Kidney (tissue), 14 donors: ENCODE measurements around the gene LILRA5. TPM values are rescaled to one million over a fixed set of nuclear protein-coding genes. Genes with fewer than 3 reads are reported as not detected.
"Not testable (repeated sequence)": the region's sequence is repeated elsewhere in the genome, so short reads cannot be mapped to it uniquely, and the experiment has no call there.

Source experiments
- DNase-seq, 5 donors: peaks; one replicate each; pipeline ENCODE4 v3.0.0-alpha.2; 2013 to 2020
- FAIRE-seq: peaks from 2 replicates; lab custom pipeline; 2012; peaks lifted over from hg19 to GRCh38; lab: Jason Lieb, UNC
- H3K27ac ChIP-seq, 2 donors: one replicate each; pipeline ENCODE4 v1.7.0; 2013; ENCODE audit warnings: low read depth in 2 of 2, low read length in 2 of 2, inconsistent platforms in 1 of 2
- H3K27me3 ChIP-seq: one replicate; pipeline ENCODE4 v1.7.1; 2013; ENCODE audit warnings: low read length, inconsistent platforms; ENCODE audit not compliant: control insufficient read depth, insufficient read depth
- H3K36me3 ChIP-seq, 3 donors: one replicate each; pipeline versions ENCODE4 v1.7.0 to v1.7.1; 2013; ENCODE audit warnings: low read length in 3 of 3, control low read depth in 1 of 3, inconsistent platforms in 1 of 3; ENCODE audit not compliant: insufficient read depth in 3 of 3, control insufficient read depth in 2 of 3
- H3K4me1 ChIP-seq, 3 donors: one replicate each; pipeline versions ENCODE4 v1.7.0 to v1.7.1; 2013; ENCODE audit warnings: low read length in 3 of 3, inconsistent platforms in 1 of 3, low read depth in 1 of 3; ENCODE audit not compliant: control insufficient read depth in 2 of 3, insufficient read depth in 2 of 3
- H3K4me3 ChIP-seq, 3 donors: one replicate each; pipeline versions ENCODE4 v1.7.0 to v1.8.1; 2013; ENCODE audit warnings: low read length in 3 of 3, control low read depth in 1 of 3, inconsistent platforms in 1 of 3
- H3K9ac ChIP-seq, 3 donors: one replicate each; pipeline versions ENCODE4 v1.7.0 to v1.7.1; 2013; ENCODE audit warnings: low read length in 3 of 3, control low read depth in 1 of 3, inconsistent platforms in 1 of 3
- H3K9me3 ChIP-seq, 3 donors: one replicate each; pipeline versions ENCODE4 v1.7.0 to v1.7.1; 2013; ENCODE audit warnings: low read length in 3 of 3, control low read depth in 1 of 3, inconsistent platforms in 1 of 3; ENCODE audit not compliant: control insufficient read depth in 2 of 3, insufficient read depth in 1 of 3
- CTCF ChIP-seq: IDR thresholded peaks from 3 replicates; pipeline ENCODE4 v1.5.1; 2012; ENCODE audit warnings: mild to moderate bottlenecking, moderate library complexity, borderline replicate concordance; ENCODE audit not compliant: insufficient read depth; ENCODE audit errors: extremely low read depth
- intact Hi-C: fragments of 100-400 bp; cut with DNase I; formaldehyde crosslinking; loops from one replicate; pipeline ENCODE4 v1.11.1; 2022
- polyA plus RNA-seq: library from polyadenylated mRNA; stranded (reverse); fragments of 350-450 nt; fragmentation: Illumina TruSeq; extraction: RNeasy Lipid Tissue Mini Kit (QIAGEN cat#74804); gene quantifications from one replicate; pipeline ENCODE4 v1.2.3, GENCODE V29; 2014; ENCODE audit warnings: low read depth, low replicate concordance; ENCODE audit not compliant: insufficient read depth
- total RNA-seq: library from RNA; stranded (reverse); fragmentation: NEBNext Ultra II Directional; extraction: Animal tissue kit (Norgen Biotek cat#: 25700); gene quantifications from one replicate; pipeline ENCODE4 v1.2.1, GENCODE V29; 2021
- donor health status: control.
- donor health status: control.
- donor health status: control.
- donor health status: control.
- donor health status: control.
- donor health status: DM: yes; HTN: yes; CAD: no.
- donor health status: Normal renal cell carcinoma (clear cell type).

Gene LILRA5
- total and polyA plus RNA-seq, 2 donors from 2014 or later: 1.4 to 5.9 TPM

- DNase-seq (no peak), FAIRE-seq (no peak)
- Histone ChIP-seq H3K27ac (no peak overlapping the region), H3K9ac (no peak overlapping the region), H3K4me1 (no peaks in the 10 kb centered on the region), H3K36me3 (no peaks in the 10 kb centered on the region), H3K9me3 (no peaks in the 10 kb centered on the region), H3K27me3 (no peaks in the 10 kb centered on the region), H3K4me3 (no peak overlapping the region)
- intact Hi-C loops: no loop called here
- no peak for TF ChIP-seq CTCF
Measured at GRCh38 chr19:54273821-54274220, 39.1 kb downstream of the LILRA5 start.

DNA sequence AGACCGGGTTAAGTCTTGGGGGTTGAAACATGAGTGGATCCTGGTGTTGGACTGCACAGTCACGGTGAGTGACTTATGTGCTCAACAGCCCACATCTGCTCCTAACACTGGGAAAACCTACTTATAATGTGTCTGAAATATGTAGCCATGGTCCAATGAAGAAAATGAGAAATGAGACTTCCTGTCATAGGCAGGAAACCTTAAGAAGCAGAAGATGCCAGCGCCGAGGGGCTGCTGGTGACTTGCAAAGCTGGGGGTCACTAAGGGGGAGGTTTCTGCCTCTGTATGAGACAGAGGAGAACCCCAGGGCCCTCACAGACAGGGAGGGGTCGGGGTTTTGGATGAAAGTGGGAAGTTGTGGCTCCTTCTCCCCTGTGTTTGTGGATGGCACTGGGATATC, 40.8 kb downstream of the LILRA5 start:
- intact Hi-C loops, H3K9me3 ChIP-seq, H3K4me1 ChIP-seq, H3K36me3 ChIP-seq, DNase-seq, H3K9ac ChIP-seq, H3K27ac ChIP-seq, H3K27me3 ChIP-seq, H3K4me3 ChIP-seq, FAIRE-seq: not testable (repeated sequence)

GRCh38 chr19:54271587-54271986, 41.4 kb downstream of the LILRA5 start:
- intact Hi-C loops, H3K9me3 ChIP-seq, FAIRE-seq, H3K4me3 ChIP-seq, DNase-seq, H3K27ac ChIP-seq, H3K9ac ChIP-seq, H3K27me3 ChIP-seq, H3K36me3 ChIP-seq, H3K4me1 ChIP-seq: not testable (repeated sequence)

DNA sequence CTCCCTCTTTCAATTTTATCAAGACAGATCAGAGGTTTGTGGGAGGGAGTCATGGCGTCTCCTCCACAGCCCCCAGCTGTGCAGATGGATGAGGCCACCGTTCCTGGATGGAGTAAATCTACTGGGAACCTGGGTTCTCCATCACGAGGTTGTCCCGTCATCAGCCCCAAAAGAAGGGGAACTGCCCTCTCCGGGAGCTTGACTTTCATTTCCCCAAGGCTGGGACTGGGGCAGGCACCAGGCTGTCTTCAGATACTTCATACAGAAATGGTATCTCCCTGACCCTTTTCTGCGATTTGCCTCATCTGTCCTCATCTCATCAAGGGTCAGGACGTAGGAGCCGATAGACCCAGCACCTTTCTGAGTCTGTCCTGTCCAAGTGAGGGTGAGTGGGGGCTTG, 41.9 kb downstream of the LILRA5 start:
- H3K27ac ChIP-seq: no peak overlapping the region

More for the DNA sequence above, 41.9 kb downstream of the LILRA5 start:
- Histone ChIP-seq H3K27me3 (no peaks in the 10 kb centered on the region), H3K4me3 (no peak overlapping the region), H3K4me1 (no peaks in the 10 kb centered on the region), H3K36me3 (no peaks in the 10 kb centered on the region), H3K9ac (no peak overlapping the region), H3K9me3 (no peaks in the 10 kb centered on the region)
- no peak for DNase-seq
- FAIRE-seq: no peak
- TF ChIP-seq CTCF: no peak
- intact Hi-C loops: no loop called here
